Pancreas (tissue), 10 donors: Measurements from ENCODE around the gene AGK. TPM values are rescaled to one million over a fixed set of nuclear protein-coding genes. Genes with fewer than 3 reads are reported as not detected.

ENCODE experiments used
- ATAC-seq, 4 donors: fragments of 200-7000 bp; cut with Tn5 transposase; one replicate each; pipeline versions ENCODE4 v1.8.0 to v1.9.1; 2020; ENCODE audit warnings: mild to moderate bottlenecking in 4 of 4, moderate library complexity in 4 of 4
- DNase-seq, 6 donors: peaks; one replicate each; pipeline ENCODE4 v3.0.0-alpha.2; 2020
- FAIRE-seq: peaks from 2 replicates; lab custom pipeline; 2012; peaks lifted over from hg19 to GRCh38; lab: Jason Lieb, UNC
- H3K27ac ChIP-seq, 4 donors: fragments of 200-600 bp; sonication (generic); 1 replicate in 3 of 4; 2 replicates in 1 of 4; pipeline versions ENCODE4 v1.5.0 to v1.8.0; 2020
- H3K27me3 ChIP-seq, 4 donors: fragments of 200-600 bp; one replicate each; pipeline ENCODE4 v1.8.0; 2021
- H3K36me3 ChIP-seq, 3 donors: fragments of 200-600 bp; sonication (generic) in 1 of 3; one replicate each; pipeline versions ENCODE4 v1.5.0 to v1.8.0; 2020 to 2021
- H3K4me1 ChIP-seq, 3 donors: fragments of 200-600 bp; one replicate each; pipeline ENCODE4 v1.8.0; 2021
- H3K4me3 ChIP-seq, 4 donors: fragments of 200-600 bp; sonication (generic) in 2 of 4; one replicate each; pipeline versions ENCODE4 v1.5.0 to v1.8.0; 2020 to 2021
- H3K9me3 ChIP-seq, 4 donors: fragments of 200-600 bp; one replicate each; pipeline ENCODE4 v1.8.0; 2021
- CTCF ChIP-seq, 4 donors: fragments of 200-600 bp; sonication (generic) in 3 of 4; IDR thresholded peaks; one replicate each; pipeline versions ENCODE4 v1.5.0 to v1.8.0; 2021; ENCODE audit warnings: antibody characterized with exemption in 4 of 4
- WGBS, 2 donors: extraction: QIAGEN DNeasy Blood & Tissue Kit; methylation state at CpG; one replicate each; pipeline ENCODE4 v1.1.7; 2013; 5-methylcytosine and 5-hydroxymethylcytosine counted together
- intact Hi-C, 3 donors: fragments of 100-400 bp; cut with DNase I; formaldehyde crosslinking; loops; one replicate each; pipeline versions ENCODE4 v1.11.1 to v1.14.2; 2022
- polyA plus RNA-seq, 2 donors: library from polyadenylated mRNA; stranded (reverse); fragments of 200-250 nt; gene quantifications; one replicate each; pipeline ENCODE4 v1.2.3, GENCODE V29; 2013
- total RNA-seq, 6 donors: library from RNA; stranded (reverse); fragmentation: NEBNext Ultra II Directional in 4 of 6; extraction: Animal tissue kit (Norgen Biotek cat#: 25700) in 4 of 6; gene quantifications; one replicate each; pipeline versions ENCODE4 v1.2.1 to v1.2.4, GENCODE V29; 2021 to 2023
- donor health status: healthy with polysubstance abuse.
- donor health status: DM: no; HTN: no; CAD: no; lungs with moderate emphysema.
- donor health status: DM: no; HTN: no; CAD: no.
- donor health status: control.
- donor health status: control.
- donor health status: Bipolar disorder and iron deficiency.
- donor health status: DM: yes; HTN: yes; CAD: no.
- donor health status: DM: no; HTN: no; CAD: no.
- donor health status: DM: no; HTN: no; CAD: no.
- donor health status: DM: yes; HTN: yes; CAD: no.

AGK gene
- total and polyA plus RNA-seq, 8 donors, result 5.6 to 13.6 (median 10.0) TPM

GRCh38 chr7:141567432-141567831 is 16.2 kb downstream of the AGK start:
- H3K4me3 ChIP-seq, result no peak overlapping the region
- TF ChIP-seq CTCF (IDR thresholded peaks at IDR 0.05), result no peak
- ATAC-seq, result no peak
- intact Hi-C loops, result no loop called here
- no peaks in the 10 kb centered on the region for H3K27me3 ChIP-seq
- DNase-seq, result no peak
- H3K9me3 ChIP-seq, result no peaks in the 10 kb centered on the region
- no peaks in the 10 kb centered on the region for H3K36me3 ChIP-seq
- no peak for FAIRE-seq
- no peak overlapping the region for H3K27ac ChIP-seq
- H3K4me1 ChIP-seq, result no peaks in the 10 kb centered on the region
- 93 to 97% methylated on average over 1 of the region's 1 CpG for WGBS, 2 donors

GRCh38 chr7:141568227-141568626 is 17.0 kb downstream of the AGK start:
- Histone ChIP-seq H3K27ac (no peak overlapping the region), H3K27me3 (no peaks in the 10 kb centered on the region), H3K36me3 (no peaks in the 10 kb centered on the region), H3K4me3 (no peak overlapping the region), H3K9me3 (no peaks in the 10 kb centered on the region), H3K4me1 (no peaks in the 10 kb centered on the region)
- FAIRE-seq (no peak), ATAC-seq (no peak), DNase-seq (no peak)
- 92 to 96% methylated on average over 4 of the region's 4 CpGs for WGBS, 2 donors
- no peak for TF ChIP-seq CTCF (IDR thresholded peaks at IDR 0.05)
- intact Hi-C loops, result no loop called here

GRCh38 chr7:141571059-141571458 is 19.8 kb downstream of the AGK start:
- FAIRE-seq (no peak), ATAC-seq (no peak), DNase-seq (no peak)
- WGBS, 2 donors, result 94 to 100% methylated on average over 1 of the region's 1 CpG
- no peak for TF ChIP-seq CTCF (IDR thresholded peaks at IDR 0.05)
- H3K36me3 ChIP-seq, result no peaks in the 10 kb centered on the region
- intact Hi-C loops, result loop anchor here in 1 of 3 donors (5.0 kb wide), 1 partner anchor 36 kb away; no protein-coding TSS in a partner anchor
- H3K9me3 ChIP-seq, result no peaks in the 10 kb centered on the region
- H3K27ac ChIP-seq, result no peak overlapping the region
- no peak overlapping the region for H3K4me3 ChIP-seq
- no peaks in the 10 kb centered on the region for H3K4me1 ChIP-seq
- H3K27me3 ChIP-seq, result no peaks in the 10 kb centered on the region

GRCh38 chr7:141572175-141572574 is 21.0 kb downstream of the AGK start:
- Histone ChIP-seq H3K4me3 (no peak overlapping the region), H3K36me3 (no peaks in the 10 kb centered on the region), H3K27ac (no peak overlapping the region), H3K4me1 (no peaks in the 10 kb centered on the region), H3K9me3 (no peaks in the 10 kb centered on the region), H3K27me3 (no peaks in the 10 kb centered on the region)
- no peak for DNase-seq
- no peak for ATAC-seq
- no peak for TF ChIP-seq CTCF (IDR thresholded peaks at IDR 0.05)
- FAIRE-seq, result no peak
- intact Hi-C loops, result loop anchor here in 1 of 3 donors (5.0 kb wide), 1 partner anchor 35 kb away; no protein-coding TSS in a partner anchor

GRCh38 chr7:141573511-141573910 is 22.3 kb downstream of the AGK start:
- no peak for FAIRE-seq
- ATAC-seq, result no peak

More at GRCh38 chr7:141573511-141573910, 22.3 kb downstream of the AGK start:
- TF ChIP-seq CTCF (IDR thresholded peaks at IDR 0.05), result no peak
- WGBS, 2 donors, result 96% methylated on average over 6 of the region's 6 CpGs
- Histone ChIP-seq H3K27me3 (no peaks in the 10 kb centered on the region), H3K9me3 (no peaks in the 10 kb centered on the region), H3K4me1 (no peaks in the 10 kb centered on the region), H3K36me3 (no peaks in the 10 kb centered on the region), H3K27ac (no peak overlapping the region), H3K4me3 (no peak overlapping the region)
- DNase-seq, result no peak
- intact Hi-C loops, result loop anchor here in 1 of 3 donors (5.0 kb wide), 1 partner anchor 34 kb away; no protein-coding TSS in a partner anchor
